SK-N-SH treated with all-trans-retinoic acid at 6 μM for 48 hours (cell line): ENCODE measurements around the gene SMYD3.

Experiments used
- ARNTL ChIP-seq: fragments of 450-650 bp; formaldehyde crosslinking; IDR thresholded peaks from 2 replicates; pipeline ENCODE4 v1.5.0; 2020; ENCODE audit warnings: low read depth, mild to moderate bottlenecking, moderate library complexity, borderline replicate concordance
- OSR1 ChIP-seq: fragments of 250-450 bp; sonication (Bioruptor Pico); IDR thresholded peaks from 2 replicates; pipeline ENCODE4 v1.8.0; 2022; ENCODE audit warnings: moderate library complexity, mild to moderate bottlenecking, inconsistent platforms
- TOX ChIP-seq: fragments of 250-450 bp; sonication (Bioruptor Pico); IDR thresholded peaks from 2 replicates; pipeline ENCODE4 v1.8.0; 2021; ENCODE audit warnings: mild to moderate bottlenecking, moderate library complexity, borderline replicate concordance
- ZFP3 ChIP-seq: fragments of 250-450 bp; sonication (Bioruptor Pico); IDR thresholded peaks from 2 replicates; pipeline ENCODE4 v1.5.0; 2020; ENCODE audit warnings: mild to moderate bottlenecking, moderate library complexity
- TF ChIP-seq, protein P1 (sequence below): fragments of 250-450 bp; sonication (Bioruptor Pico); IDR thresholded peaks from 2 replicates; pipeline ENCODE4 v1.8.0; 2021; ENCODE audit warnings: low read depth, mild to moderate bottlenecking, moderate library complexity, borderline replicate concordance

DNA sequence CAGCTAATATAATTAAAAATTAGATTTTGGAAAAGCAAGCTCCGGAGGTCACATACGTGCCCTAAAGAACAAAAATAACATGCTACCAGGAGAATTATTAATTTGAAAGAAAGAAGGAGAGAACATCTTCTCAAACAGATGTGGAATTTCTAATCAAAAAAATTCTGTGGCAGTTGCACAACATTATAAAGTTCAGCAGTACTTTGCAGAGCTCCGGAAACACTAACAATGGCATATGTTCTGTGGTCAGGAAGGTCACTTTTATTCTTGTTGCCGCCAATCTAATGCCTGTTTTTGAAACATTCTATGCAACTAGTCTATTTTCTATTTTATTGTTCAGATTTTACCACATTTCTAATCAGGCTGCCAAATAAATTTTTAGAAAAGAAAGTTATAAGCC lies 186.8 kb downstream of the SMYD3 start:
- no peak for TF ChIP-seq ARNTL (CRISPR knock-in tag)
- no peak for TF ChIP-seq OSR1
- TF ChIP-seq, protein P1, sequence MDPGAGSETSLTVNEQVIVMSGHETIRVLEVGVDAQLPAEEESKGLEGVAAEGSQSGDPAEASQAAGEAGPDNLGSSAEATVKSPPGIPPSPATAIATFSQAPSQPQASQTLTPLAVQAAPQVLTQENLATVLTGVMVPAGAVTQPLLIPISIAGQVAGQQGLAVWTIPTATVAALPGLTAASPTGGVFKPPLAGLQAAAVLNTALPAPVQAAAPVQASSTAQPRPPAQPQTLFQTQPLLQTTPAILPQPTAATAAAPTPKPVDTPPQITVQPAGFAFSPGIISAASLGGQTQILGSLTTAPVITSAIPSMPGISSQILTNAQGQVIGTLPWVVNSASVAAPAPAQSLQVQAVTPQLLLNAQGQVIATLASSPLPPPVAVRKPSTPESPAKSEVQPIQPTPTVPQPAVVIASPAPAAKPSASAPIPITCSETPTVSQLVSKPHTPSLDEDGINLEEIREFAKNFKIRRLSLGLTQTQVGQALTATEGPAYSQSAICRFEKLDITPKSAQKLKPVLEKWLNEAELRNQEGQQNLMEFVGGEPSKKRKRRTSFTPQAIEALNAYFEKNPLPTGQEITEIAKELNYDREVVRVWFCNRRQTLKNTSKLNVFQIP (CRISPR knock-in tag), result no peak
- TF ChIP-seq TOX (CRISPR knock-in tag), result no peak
- no peak for TF ChIP-seq ZFP3 (CRISPR knock-in tag)
